Brain pericyte (primary cell): ENCODE results near the gene HOXC11.

Experiments
- DNase-seq: peaks from one replicate; pipeline ENCODE4 v3.0.0-alpha.2; 2012; ENCODE audit warnings: low read depth, low spot score

Gene HOXC11

DNA sequence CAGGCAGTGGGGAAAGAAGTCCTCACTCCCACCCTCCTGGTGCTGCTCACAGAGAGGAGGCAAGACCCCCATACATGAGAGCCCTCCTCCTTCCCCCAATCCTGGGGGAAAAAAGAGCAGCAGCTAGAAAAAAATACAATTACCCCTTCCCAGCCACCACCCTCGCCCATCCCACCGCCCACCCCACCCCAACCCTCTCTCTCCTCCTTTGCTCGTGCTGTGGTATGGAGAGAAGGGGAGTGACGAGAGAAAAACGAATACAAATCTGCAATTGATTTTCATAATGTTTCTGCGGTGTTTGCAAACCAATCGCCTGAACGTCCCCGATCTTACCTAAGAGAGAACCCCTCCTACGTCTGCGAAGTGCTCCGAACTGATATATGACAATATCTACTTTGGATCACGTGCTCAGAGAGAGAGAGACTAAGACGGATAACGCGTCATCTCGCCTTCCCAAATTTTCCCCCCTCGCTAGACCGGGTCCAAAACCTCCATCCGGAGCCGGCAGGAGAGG is at the start of gene HOXC11:
Gene HOXC11 (plus strand): TSS at position 405 of the 514 bp plus-strand sequence. CDS start 116 bp downstream, outside the sequence.
- DNase-seq, result no peak

DNA sequence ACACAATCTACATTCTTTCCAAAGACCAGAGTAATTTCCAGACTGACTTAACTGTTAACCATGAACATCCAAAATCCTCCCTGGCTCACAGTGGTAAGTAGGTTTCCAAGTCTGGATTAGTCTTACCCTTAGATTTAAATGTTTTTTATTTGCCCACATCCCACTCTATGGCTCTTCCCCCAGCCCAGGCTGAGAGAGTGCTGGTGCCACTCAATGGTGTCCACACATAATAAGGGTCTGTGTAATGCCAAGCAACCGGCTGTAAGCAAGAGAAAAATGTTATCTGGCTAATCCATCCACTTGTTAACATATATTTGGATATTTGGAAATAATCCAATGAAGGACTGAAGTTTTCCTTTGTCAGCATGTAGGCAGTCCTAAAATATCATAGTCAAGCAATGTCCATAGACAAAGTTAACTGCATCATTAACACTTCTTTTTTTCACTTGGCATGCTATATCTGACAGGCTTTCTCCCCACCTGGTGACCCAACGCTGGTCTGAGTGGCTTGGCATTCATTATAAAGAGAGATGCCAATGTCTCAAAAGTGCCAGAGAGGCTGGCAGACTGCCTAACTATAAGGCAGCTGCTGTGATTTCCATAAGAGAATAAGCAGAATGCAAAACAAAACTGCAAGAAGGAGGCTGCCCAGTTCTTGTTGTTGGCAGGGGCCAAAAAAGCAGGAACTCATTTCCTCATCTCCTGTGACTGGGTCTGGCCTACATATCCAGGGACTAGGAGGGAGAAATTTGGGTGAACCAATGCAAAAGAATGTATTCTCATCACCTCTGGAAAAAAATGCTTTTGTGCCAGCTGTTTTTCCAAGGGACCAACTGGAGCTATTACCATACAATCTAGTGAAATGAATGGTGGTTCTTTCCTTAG is 48.2 kb upstream of the HOXC11 start:
- no peak for DNase-seq

DNA sequence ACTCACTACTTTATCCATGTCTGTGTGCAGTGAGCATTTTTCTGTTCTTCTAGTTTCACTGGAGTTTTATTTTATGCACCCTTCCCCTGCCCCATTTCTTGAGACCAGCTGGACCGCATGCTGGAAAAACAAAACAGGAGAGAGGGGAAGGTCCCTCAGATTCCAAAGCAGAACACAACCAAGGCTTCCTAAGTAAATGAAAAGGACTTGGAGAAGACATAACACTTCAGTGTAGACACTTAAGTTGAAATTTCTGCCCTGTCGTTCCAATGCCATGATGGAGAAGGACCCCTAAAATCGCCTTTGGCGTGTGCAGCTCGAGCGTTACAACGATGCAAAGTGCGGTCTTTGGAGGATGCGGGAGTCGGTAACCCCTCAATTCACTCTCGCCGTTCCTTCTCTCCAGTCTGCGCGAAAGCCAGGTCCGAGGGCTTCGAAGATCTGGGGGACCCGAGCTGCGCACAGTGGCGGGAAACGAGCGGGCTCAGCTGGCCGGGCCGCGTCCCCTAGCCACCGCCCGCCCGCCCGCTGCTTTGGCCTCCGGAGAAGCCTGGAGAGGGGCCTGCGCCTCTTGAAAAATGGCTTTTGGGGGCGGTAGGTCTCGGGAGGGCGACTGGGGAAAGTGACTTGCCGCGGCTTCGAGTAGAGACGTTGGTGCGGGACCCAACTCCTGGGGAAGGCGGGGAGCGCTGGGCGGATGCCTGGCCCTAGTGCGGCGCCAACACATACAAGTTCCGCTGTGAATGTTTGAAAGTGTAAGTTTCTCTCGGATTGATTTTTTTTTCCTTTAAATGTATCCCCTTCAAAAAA is 45.5 kb upstream of the HOXC11 start:
- DNase-seq, result no peak

DNA sequence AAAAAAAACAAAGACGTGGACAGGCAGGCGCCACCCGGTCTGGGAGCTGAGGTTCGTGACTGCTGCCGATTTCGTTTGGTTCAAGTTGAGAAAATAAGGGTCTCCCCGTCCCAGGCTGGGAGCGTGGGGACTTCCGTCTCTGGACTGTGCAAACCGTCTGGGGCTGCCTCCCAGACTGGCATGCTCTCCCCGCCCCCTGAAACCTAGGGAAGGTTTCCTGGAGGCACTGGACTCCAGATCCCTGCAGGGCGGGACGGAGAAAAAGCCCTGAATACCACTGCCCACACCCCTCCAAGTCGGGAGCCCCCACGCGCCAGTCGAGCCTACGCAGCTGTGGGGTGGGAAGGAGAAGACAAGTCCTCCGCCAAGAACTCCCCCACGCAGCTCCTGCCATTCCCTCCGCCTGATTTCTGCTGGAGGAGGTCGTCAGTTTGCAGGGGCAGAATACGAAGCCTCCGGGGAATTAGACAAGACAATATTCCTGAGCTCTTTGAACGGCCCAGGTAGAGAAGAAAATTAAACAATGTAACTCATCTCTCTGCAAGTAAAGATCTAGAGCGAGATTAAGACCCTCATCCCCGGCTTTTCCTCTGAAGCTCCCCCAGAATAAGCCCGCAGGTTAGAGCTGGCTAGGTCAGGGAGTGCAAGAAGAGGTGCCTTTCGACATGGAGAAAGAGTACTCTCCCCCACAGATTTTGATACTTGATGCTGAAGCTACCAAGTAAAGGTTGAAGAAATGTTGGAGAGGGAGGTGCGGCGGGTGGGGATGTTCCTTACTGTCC is 44.7 kb upstream of the HOXC11 start:
- DNase-seq, result no peak

DNA sequence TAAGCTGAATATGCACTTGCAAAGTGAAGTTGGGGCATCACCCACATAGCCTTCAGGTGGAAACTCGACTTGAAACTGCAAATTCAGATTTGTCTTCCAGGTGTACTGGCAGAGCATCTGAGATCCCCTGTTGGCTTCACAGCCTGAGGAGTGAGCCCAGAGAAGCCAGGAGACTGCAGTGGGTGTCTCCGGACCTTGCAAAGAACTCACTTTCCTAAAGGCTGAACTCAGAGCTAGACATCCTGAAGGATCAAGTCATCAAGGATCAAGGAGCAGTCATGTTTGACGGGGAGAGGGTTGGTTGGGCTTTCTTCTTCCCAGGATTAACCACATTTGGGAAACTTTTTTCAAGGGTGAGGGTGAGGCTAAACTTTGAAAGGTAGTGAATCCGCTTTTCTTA is 43.4 kb upstream of the HOXC11 start:
- no peak for DNase-seq

DNA sequence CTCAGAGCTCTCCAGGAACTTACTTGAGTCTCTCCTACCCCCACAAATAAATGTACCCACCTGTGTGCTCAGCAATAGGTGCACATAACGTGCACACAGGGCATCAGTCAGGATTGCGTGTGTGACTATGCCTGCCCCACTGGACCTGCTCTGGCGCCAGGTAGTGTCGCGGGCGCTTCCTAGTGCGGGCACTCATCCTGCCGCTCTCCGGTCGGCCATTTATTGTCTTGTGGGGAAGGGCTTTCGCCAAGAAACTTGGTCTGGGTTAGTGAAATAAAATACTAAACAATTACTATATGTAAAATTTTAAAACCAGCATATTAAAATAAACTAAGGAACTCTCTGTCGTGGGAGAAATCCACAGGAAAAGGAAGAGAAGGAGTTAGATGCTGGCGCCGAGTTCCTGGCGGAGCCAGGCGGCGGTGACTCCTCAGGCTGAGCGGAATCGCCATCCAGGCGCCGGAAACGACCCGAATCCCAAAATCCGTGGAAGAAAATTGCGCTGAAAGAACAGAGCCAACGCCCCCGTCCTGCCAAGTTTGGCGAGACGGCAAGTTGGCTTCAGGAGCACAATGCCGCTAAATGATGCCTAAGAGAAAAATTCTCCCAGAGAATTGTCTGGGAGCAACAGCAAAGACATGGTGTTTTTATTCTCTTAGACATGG is 42.2 kb upstream of the HOXC11 start:
- DNase-seq, result no peak

DNA sequence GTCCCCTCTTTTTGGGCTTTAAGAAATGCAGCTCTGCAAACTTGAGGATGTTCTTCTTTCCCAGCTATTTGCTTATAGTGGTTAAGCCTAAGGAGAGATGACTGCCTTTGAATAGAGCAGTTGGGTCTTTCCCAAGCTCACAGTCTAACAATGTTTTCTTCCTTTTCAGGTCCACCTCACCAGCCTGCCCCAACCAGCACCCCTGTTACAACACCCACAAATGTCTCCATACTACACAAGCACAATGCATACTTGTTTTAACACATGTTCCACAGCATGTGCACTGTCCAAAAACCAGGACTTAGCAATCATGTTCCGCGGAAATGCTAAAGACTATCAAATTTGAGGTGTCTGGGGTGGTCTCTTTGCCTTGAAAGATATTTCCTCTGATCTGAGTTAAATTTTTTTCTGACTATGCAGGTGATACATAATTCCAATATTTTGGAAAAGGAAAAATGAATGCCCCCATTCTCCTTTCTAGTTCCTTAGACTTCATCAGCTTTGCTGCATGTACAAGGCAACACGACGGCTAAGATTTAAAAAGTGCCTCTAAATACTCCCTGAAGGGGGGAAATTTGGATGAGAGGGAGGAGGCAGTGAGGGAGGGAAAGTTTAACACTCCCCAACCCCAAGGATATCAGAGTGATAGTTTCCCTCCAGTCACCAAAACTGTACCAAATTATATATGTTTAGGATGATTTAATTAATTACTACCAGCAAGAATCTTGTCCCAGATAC is 40.9 kb upstream of the HOXC11 start:
- no peak for DNase-seq

DNA sequence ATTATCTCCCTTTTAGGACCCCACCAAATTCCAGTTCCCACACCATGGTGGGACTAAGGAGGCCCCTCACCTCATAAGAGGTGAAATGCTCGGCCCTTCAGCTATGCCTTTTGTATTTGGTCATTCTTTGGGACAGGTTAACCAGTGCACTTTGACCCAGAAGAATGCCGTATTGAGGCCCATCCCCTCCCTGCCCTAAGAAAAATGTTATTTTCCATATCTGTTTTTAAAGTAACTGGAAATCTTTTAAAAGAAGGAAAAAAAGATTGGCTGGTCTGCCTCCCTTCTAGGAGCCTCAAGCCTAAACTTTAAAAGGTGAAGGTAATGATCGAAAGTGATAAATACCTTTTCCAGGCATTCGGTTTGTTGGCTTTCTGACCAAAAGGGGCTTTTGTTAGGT is 40.0 kb upstream of the HOXC11 start:
- DNase-seq, result no peak

DNA sequence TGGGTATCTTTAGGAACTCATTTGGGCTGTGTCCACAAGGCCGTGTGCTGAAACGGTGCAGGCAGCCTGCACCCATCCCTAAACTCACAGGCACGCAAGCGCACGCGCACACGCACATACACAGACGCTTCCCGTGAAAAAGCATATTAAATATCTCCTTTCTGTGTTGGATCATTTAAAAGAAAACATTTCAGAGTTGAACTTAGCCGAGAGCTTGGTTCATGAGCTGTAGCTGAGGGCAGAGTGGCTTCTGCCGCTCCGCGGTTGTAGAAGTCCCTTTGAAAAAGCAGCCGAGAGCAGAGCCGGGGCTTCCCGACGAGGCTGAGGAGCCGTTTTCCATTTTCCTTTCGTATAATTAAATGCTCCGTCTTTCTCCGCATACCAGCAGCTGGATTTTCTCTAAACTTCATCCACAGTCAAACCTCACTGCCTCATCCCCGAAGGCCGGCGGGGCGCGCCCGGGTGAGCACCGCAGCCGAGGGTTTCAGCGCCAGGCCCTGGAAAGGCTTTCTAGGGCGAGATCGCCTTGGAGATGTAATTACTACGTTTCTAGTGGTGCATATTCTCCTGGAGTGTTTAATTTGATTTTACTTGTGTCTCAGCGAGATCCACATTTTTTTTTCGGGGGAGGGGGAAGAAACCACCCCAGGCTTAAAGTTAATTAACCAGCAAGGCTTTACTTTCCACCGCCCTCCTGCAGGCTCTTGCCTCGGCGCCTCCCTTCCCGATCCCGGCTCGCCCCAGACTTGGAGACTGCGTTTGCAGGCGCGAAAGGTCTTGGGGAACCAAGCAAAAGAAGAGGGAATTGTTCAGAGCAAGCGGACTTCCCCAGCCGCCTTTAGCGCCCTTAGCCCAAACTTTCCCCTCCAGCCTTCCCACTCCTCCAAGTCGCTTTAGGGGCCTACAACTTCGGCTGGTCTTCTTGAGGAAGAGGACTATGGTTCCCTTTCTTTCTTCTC is 37.3 kb upstream of the HOXC11 start:
- DNase-seq, result no peak

DNA sequence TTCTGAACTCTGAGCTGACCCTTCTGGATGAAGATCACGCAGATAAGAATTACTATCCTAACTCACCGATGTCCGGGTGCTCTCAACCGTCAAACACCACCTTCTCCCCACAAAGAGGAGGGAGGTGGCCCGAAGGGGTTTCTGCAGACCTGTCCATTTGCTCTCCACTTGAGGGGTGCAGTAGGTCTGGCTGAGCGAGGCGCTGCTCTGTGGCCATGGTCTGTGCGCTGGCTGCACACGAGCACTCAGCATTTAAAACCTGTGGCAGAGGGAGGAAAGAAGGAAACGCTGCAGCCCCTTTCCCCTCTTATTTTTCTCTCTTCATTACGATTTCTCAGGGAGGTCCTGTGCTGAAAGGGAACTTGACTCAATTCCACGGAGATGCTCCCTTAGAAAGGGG is 35.8 kb upstream of the HOXC11 start:
- no peak for DNase-seq

DNA sequence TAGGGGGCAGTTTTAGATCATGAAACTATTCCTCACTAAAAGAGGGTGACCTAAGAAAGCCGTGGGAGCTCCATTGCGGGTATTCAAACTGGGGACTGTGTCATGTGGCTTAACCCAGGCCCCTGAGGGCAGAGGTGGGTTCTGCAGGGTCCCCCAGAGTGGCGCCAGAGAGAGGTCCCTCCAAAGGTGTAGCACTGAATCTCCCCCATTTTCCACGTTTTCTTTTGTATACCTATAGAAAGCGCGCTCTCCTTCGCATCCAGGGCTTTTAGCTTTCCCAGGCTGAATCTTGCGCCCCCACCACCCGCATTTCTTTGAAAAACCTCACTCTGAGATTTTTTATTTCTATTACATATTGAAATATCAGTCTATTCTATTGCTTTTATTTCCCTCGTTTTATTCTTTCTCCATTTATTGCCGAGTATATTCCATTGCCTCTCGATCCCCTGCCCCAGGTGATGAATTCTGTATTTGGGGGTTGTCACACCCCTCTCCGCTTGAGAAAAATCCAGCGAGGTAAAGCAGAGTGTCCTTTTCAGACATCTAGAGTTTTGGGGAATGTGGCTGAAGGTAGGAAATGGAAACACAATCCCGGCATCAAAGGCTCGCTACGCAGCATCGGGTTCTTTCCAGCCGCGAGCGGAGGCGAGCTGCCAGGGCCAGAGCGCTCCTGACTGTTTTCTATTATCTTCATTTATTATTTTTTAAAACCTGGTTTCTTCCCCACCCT is 35.2 kb upstream of the HOXC11 start:
- no peak for DNase-seq

DNA sequence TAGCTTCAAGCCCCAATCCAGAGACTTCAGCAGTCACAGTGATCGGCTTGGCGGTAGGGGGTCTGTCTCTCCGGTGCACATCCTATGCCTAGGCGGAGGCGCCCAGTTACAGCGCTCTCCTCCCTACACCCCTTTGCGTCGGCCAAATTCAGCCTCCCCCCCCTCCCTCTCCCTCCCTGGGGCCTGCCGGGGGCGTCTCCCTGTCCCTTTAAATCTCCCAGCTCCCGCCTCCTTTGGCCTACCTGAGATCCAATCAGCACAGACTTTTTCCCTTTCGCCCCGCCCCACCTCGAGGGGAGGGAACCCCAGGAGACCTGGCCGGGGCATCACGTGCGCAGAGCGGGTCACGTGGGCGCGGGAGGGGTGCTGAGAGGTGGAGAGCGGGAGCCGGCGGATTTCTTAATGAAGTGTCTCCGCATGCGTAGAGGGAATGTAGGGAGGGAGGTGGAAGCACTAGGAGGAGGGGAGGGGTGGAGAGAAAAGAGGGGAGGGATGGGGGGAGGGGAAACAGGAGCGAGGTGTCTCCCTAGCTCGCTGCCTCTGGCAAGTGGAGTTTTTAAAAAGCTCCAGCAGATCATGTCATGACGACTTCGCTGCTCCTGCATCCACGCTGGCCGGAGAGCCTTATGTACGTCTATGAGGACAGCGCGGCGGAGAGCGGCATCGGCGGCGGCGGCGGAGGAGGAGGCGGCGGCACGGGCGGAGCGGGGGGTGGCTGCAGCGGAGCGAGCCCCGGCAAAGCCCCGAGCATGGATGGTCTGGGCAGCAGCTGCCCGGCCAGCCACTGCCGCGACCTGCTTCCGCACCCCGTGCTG is 34.4 kb upstream of the HOXC11 start, which contains the start of gene HOXC13:
Gene HOXC13 (plus strand): TSS at position 506 of the 815 bp plus-strand sequence. CDS start 76 bp downstream, at position 582.
- DNase-seq, result no peak

DNA sequence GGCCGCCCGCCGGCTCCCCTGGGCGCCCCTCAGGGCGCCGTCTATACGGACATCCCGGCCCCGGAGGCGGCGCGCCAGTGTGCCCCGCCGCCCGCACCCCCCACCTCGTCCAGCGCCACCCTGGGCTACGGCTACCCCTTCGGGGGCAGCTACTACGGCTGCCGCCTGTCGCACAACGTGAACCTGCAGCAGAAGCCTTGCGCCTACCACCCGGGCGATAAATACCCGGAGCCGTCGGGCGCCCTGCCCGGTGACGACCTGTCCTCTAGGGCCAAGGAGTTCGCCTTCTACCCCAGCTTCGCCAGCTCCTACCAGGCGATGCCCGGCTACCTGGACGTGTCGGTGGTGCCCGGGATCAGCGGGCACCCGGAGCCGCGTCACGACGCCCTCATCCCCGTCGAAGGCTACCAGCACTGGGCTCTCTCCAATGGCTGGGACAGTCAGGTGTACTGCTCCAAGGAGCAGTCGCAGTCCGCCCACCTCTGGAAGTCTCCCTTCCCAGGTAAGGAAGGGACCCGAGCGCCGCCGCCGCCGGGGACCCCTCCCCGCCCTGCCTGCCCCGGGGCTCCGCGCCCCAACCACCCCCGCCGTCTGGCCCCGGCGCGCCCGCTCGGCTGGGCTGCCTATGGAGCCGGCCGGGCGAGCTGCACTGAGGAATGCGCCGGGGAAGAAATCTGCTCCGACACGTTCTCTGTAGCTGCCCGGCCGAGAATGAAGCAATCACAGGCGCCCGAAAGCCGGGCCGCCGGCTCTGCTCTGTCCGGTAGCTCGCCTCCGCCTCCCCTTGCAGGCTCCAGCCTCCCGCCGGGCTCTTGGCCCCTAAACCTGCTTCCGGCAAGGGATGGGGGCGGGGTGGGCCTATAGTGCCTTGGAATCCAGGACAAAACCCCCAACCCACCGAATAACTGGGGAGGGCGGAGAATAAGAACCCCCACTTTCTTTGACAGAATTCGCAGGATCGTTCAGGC is 33.5 kb upstream of the HOXC11 start:
- no peak for DNase-seq

DNA sequence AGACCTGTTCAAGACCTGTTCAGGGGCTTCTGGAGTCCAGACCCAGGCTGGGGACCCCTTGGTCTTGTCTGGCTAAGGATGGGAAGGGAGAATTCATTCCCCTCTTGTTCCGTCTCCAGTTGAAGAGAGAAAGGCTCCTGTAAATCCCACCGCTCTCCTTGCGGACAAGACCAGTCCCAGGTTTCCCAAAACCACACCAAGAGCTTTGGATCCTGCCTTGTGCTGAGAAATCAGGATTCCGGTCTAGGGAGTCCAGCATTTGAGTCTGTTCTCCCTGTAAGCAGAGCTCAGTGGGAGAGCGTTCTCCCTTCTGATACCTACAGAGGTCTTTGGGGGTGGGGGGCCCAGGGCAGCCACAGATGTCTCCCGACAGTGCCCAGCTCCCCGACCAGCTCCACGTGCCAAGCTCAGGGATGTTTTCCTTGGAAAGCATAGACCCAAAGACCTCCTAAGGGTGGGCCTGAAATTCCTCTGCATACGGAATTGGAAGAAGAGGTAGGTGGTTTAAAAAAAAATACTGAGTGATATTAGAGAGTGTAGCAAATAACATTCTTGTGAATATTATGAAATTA is 32.4 kb upstream of the HOXC11 start:
- DNase-seq, result no peak

DNA sequence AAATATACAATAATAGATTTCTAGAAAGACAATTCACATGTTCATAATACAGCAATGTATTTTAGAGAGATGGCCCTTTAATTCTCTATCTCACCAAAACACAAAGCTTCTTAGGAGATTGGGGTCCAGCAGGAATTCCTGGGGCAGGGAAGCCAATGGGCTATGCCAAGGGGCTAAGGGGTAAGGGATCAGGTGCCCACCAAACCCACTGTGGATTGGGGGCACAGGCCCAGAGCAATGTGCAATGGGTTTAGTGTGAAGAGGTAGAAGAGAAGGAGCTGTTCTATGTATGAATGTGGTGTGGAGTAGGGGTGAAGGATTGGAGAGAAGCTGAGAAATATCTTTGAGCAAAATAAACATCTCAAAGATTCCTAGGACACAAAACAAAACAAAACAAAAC is 31.7 kb upstream of the HOXC11 start:
- no peak for DNase-seq

DNA sequence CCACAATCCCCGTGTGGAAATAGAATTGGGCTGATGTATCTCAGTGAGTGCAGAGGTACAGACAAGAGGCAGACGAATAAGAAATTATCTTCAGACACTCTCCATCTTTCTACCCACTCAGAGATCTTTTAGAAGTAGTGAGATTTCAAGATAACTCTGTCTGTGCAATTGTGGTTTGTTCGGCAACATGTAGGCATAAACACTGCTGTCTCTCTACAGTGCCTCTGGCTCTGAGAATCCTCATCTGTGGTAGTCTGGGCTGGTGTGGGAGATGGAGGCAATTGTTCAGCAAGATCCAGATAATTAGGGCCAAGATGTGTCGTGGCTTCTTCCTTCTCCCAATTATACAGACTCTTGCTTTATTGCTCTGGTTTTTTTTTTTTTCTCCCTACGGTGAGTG is 31.2 kb upstream of the HOXC11 start:
- DNase-seq, result no peak
